Mucosa of descending colon (tissue), 3 donors: ENCODE results near the gene FUT8. TPM values are rescaled to one million over a fixed set of nuclear protein-coding genes. Genes with fewer than 3 reads are reported as not detected.

Experiments used
- ATAC-seq: fragments of 200-7000 bp; cut with Tn5 transposase; one replicate; pipeline ENCODE4 v1.9.1; 2020; ENCODE audit warnings: mild to moderate bottlenecking, moderate library complexity
- DNase-seq, 3 donors: peaks; one replicate each; pipeline ENCODE4 v3.0.0-alpha.2; 2020
- H3K36me3 ChIP-seq: fragments of 200-600 bp; one replicate; pipeline ENCODE4 v1.8.0; 2021; ENCODE audit warnings: low read depth, mild to moderate bottlenecking
- H3K4me1 ChIP-seq: fragments of 200-600 bp; one replicate; pipeline ENCODE4 v1.8.0; 2021; ENCODE audit warnings: low read depth, mild to moderate bottlenecking
- H3K4me3 ChIP-seq: fragments of 200-600 bp; one replicate; pipeline ENCODE4 v1.8.0; 2021; ENCODE audit warnings: mild to moderate bottlenecking
- H3K9me3 ChIP-seq: fragments of 200-600 bp; one replicate; pipeline ENCODE4 v1.8.0; 2021; ENCODE audit warnings: mild to moderate bottlenecking
- intact Hi-C, 2 donors: fragments of 100-400 bp; cut with DNase I in 1 of 2; cut with micrococcal nuclease in 1 of 2; formaldehyde crosslinking; loops; one replicate each; pipeline versions ENCODE4 v1.11.0 to v1.11.1; 2022; cut with DNase I, micrococcal nuclease
- total RNA-seq, 3 donors: library from RNA; stranded (reverse); fragmentation: NEBNext Ultra II Directional in 2 of 3; extraction: Animal tissue kit (Norgen Biotek cat#: 25700) in 2 of 3; gene quantifications; one replicate each; pipeline versions ENCODE4 v1.2.1 to v1.2.4, GENCODE V29; 2021 to 2023
- TF ChIP-seq, protein P1 (sequence below): fragments of 200-600 bp; IDR thresholded peaks from one replicate; pipeline ENCODE4 v1.8.0; 2022; ENCODE audit warnings: antibody characterized with exemption, mild to moderate bottlenecking
- donor health status: DM: no; HTN: no; CAD: no; lungs with moderate emphysema.
- donor health status: DM: no; HTN: no; CAD: no.
- donor health status: DM: no; HTN: yes; CAD: no.

Gene FUT8
- total RNA-seq, 3 donors from 2014 or later = 24.7 to 38.1 (median 32.2) TPM

DNA sequence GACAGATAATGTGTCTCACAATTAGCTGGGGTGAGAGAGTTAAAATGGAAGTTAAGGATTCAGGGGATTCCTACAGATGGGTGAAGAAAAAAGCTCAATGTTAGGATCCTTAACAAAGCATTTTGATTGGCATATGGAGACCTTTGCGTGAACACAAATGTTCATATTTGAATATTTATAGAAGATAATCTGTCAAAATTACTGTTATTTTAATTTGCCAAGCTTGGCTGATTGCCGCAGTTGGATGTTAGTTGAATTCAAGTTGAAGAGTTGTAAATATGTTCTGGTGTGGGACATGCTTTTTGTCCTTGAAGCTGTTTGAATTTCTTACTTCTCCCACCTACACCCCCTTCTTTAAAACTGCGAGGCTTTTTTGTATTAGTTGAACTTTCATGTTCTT lies 91.2 kb downstream of the FUT8 start:
- ATAC-seq = no peak
- H3K4me1 ChIP-seq = peaks cover 4% of the 10 kb centered on the region

DNA sequence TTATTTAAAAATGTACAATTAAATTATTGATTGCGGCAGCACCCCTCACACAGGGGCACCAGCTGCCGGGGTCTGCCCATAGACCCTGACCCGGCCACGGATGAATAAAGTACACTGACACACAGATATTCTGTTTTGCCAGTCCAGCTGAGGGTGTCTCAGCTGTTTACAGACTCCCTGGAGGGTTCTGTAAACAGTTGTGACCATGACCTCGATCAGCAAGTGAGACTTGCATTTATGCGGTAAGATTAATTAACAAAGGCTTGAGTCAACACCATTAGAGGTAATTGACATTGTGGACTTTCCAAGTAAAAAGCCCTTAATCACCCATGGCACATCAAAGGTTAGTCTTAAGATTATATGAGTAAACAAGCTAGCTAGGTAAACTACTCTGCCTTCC lies 94.3 kb downstream of the FUT8 start:
- Histone ChIP-seq H3K36me3 (no peaks in the 10 kb centered on the region), H3K4me3 (no peak overlapping the region), H3K4me1 (peaks cover 4% of the 10 kb centered on the region), H3K9me3 (peaks cover 5% of the 10 kb centered on the region)
- no peak for ATAC-seq
- TF ChIP-seq, protein P1, sequence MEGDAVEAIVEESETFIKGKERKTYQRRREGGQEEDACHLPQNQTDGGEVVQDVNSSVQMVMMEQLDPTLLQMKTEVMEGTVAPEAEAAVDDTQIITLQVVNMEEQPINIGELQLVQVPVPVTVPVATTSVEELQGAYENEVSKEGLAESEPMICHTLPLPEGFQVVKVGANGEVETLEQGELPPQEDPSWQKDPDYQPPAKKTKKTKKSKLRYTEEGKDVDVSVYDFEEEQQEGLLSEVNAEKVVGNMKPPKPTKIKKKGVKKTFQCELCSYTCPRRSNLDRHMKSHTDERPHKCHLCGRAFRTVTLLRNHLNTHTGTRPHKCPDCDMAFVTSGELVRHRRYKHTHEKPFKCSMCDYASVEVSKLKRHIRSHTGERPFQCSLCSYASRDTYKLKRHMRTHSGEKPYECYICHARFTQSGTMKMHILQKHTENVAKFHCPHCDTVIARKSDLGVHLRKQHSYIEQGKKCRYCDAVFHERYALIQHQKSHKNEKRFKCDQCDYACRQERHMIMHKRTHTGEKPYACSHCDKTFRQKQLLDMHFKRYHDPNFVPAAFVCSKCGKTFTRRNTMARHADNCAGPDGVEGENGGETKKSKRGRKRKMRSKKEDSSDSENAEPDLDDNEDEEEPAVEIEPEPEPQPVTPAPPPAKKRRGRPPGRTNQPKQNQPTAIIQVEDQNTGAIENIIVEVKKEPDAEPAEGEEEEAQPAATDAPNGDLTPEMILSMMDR = no peak
- DNase-seq = no peak
- intact Hi-C loops = no loop called here

More for the DNA sequence above, 91.2 kb downstream of the FUT8 start:
- no peaks in the 10 kb centered on the region for H3K9me3 ChIP-seq
- no peaks in the 10 kb centered on the region for H3K36me3 ChIP-seq
- intact Hi-C loops = no loop called here
- no peak for DNase-seq
- TF ChIP-seq, protein P1 = no peak
- H3K4me3 ChIP-seq = no peak overlapping the region

DNA sequence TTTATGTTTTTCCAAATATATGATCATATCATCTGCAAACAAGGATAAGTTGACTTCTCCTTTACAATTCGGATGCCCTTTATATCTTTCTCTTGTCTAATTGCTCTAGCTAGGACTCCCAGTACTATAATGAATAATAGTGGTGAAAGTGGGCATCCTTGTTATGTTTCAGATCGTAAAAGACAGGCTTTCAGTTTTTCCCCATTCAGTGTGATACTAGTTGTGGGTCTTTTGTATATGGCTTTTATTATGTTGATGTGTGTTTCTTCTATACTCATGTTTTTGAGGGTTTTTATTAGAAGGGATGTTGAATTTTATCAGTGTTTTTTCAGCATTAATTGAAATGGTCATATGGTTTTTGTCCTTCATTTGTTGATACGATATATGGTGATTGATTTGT lies 97.3 kb downstream of the FUT8 start:
- DNase-seq = no peak
- TF ChIP-seq, protein P1 = no peak
- intact Hi-C loops = no loop called here
- no peak for ATAC-seq
- Histone ChIP-seq H3K9me3 (peaks cover 5% of the 10 kb centered on the region), H3K36me3 (no peaks in the 10 kb centered on the region), H3K4me1 (peaks cover 4% of the 10 kb centered on the region), H3K4me3 (no peak overlapping the region)

DNA sequence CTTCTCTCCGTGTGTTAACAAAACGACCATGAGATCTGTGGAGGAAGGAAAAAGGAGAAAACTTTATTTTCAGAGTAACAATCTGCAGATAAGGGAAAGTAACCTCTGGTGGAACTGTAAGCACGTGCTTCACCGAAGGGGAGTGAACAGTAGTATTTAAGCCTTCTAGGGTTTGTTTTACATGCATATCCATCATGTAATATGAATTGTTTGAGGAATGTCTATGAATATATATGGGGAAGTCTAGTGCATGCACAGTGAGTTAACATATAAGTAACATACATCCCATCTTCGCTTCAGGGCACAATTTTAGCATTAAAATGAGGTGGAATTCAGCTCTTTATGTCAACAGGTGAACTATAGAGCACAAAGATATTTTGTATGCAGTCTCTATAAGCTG lies 101.1 kb downstream of the FUT8 start:
- TF ChIP-seq, protein P1 = no peak
- Histone ChIP-seq H3K9me3 (peaks cover 5% of the 10 kb centered on the region), H3K36me3 (no peaks in the 10 kb centered on the region), H3K4me3 (no peak overlapping the region), H3K4me1 (no peaks in the 10 kb centered on the region)
- intact Hi-C loops = no loop called here
- DNase-seq (no peak), ATAC-seq (no peak)

DNA sequence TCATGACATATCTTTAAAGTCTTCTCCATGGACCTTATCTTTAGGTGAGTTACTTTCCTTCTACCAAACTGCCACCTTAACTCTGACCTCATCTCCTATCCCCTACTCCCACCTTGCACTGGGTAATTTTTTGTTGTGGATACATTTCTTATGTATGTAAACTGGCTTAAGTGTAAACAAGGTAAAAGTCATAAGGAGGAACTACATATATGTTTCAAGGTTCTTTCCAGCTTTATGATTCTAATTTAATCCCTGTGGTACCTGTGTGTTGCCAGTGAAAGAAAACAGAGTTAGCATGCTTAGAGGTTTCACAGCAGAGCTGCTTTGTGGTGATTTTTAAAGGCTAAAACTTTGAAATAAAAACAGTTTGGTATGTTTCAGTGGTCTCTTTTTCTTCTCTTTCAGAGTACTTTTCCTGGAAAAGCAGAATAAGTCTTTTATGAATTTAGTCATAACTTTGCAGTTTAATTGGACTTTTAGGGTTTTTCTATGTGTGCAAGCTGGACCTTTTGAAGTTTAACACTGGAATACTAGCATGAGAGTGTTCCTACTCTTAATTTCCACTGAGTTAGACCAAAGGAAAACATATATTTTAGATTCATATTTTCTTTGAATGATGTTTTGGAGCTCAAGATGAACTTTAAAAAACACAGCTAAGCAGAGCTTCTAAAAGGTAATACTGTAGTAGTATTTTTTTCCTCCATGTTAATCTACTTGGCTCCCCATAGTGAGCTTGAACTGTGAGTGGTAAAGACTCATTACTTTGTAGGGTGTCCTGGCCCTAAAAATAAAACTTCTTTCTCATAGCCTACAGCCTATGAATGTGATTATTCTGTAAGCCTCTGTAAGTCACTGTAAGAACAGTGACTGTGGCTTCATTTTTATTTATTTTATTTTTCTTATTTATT lies 105.4 kb downstream of the FUT8 start:
- intact Hi-C loops = no loop called here
- no peak overlapping the region for H3K4me3 ChIP-seq
- no peaks in the 10 kb centered on the region for H3K9me3 ChIP-seq
- DNase-seq (no peak), ATAC-seq (no peak)
- no peaks in the 10 kb centered on the region for H3K4me1 ChIP-seq
- no peaks in the 10 kb centered on the region for H3K36me3 ChIP-seq
- TF ChIP-seq, protein P1 = no peak
